T-helper 9 cell (primary cell): ENCODE measurements around the gene SLC50A1.

Source experiments
- DNase-seq: peaks from one replicate; pipeline ENCODE4 v3.0.0-alpha.2; 2020

Gene SLC50A1

DNA sequence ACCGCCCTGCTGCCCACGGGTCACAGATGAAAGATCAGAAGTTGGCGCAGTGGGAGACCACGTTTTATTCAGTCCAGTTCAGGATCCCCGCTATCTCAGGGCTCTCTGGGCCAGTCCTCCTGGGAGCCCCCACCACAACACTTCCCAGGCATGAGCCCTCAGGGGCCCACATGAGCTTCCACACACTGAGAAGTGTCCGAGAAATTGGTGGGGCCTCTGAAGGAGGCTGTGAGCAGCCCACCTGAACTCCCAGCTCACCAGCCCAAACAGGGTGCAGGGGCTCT lies 50.1 kb downstream of the SLC50A1 start:
- DNase-seq = no peak

DNA sequence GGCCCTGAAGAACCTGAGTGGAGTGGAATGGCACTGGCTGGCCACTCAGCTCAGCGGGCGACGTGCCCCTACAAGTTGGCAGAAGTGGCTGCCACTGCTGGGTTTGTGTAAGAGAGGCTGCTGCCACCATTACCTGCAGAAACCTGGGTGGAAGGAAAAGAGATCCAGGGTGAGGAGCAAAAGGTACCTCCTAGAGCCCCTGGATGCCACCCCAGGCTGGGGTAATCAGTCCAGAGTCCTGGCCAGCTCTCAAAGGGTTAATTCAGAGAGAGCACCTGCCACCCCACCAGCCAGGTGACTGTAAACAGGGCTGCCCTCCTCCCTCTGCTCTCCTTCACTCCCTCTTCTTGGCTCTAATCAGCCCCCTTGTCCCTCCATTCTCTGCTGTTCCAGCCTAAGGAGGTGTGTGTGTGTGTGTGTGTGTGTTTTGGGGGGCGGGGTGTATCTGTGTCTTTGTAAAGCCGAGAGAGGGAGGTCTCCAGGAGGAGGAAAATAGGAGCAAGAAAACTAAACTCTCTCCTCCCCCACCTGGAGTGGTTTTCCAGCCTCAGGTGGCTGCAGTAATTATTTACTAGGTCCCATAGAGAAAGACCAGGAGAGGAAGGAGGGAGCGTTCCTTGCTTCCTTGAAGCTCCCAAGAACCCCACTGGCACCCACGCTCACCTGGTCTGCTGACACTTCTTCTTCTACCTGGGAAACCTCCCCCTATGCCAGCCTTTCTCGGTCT lies 50.6 kb downstream of the SLC50A1 start:
- DNase-seq = no peak

DNA sequence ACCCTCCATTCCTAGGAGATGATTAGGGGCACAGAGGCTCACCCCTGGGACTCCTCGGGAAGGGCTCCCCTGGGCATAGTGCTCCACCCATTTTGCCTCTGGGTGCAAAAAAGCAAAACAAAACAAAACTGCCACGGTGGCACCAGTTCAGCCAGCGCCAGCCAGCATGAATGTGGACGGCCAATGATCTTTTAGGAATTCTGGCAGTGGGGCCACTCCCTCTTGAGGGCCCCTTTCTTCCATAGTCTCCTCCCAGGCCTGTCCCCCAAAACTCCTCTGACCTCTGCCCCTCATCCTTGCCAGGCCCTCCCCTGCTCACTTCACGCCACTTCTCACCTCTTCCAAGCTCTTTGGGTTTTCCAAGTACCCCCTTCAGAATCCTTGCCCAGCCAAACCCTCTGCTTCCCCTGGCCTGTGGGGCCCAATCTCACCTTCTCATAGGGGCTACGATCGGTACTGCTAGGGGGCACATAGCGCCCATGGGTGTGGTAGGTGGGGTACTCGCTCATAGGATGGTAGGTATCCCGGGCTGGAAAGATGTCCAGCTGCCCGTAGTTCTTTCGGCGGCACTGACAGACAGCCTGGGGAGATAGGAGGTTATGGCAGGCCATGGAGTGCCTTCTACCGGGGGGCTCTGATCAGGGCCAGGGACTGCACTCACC lies 51.3 kb downstream of the SLC50A1 start:
- no peak for DNase-seq

DNA sequence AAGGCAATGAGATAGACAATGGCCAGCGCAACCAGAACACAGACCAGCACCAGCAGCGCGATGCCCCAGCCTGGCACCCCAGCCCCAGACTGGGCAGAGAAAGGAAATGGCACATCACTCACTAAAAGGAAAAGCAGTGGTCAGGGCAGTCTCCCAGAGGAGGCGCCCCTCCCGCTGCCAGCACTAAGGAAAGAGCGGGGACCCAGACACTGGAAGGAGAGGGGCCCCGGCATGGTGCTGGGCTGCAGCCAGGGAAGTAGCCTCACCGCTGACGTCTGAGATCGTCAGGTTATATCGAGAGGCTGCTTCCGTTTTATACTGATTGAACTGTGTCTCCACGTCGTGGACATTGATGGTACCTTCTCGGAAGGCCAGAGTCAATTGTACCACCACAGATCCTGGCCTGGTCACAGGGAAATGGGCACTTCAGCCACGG lies 51.8 kb downstream of the SLC50A1 start:
- DNase-seq = no peak

DNA sequence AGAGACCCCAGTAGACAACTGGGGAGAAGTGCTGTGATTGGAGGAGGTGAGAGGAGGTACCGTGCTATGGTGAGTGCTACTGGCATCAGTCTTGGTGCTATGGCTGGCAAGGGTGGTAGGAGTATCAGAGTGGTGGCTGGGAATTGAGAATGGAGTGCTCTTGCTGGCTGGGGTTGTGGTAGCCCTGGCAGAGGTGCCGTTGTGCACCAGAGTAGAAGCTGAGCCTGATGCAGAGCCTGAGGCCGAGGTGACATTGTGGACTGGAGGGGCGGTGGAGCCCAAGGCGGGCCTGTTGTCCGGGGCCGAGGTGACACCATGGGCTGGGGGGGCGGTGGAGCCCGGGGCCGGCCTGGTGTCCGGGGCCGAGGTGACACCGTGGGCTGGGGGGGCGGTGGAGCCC lies 52.6 kb downstream of the SLC50A1 start:
- DNase-seq = no peak
